H1 (cell line): ENCODE results near the gene CCDC12. TPM values are rescaled to one million over a fixed set of nuclear protein-coding genes. Genes with fewer than 3 reads are reported as not detected.

Experiments
- ATF2 ChIP-seq: IDR thresholded peaks from 2 replicates; pipeline ENCODE4 v1.6.1; 2012; ENCODE audit warnings: low read length, inconsistent platforms
- ATF3 ChIP-seq: IDR thresholded peaks from 2 replicates; pipeline ENCODE4 v1.6.1; 2011; ENCODE audit warnings: low read depth, mild to moderate bottlenecking, low read length; ENCODE audit not compliant: insufficient read depth
- BACH1 ChIP-seq: IDR thresholded peaks from 2 replicates; pipeline ENCODE4 v1.6.1; 2012; ENCODE audit warnings: low read length, improper control_type of control experiment
- BCL11A ChIP-seq, 2 experiments: IDR thresholded peaks; one replicate each; pipeline ENCODE4 v1.6.1; 2011; ENCODE audit warnings: low read depth in 2 of 2, low read length in 2 of 2, mild to moderate bottlenecking in 2 of 2
- BRCA1 ChIP-seq: IDR thresholded peaks from 2 replicates; pipeline ENCODE4 v1.6.1; 2012; ENCODE audit warnings: low read depth, low read length, improper control_type of control experiment
- CBX5 ChIP-seq: fragments of 300-800, 300-1000 bp; sonication (generic); IDR thresholded peaks from 2 replicates; pipeline ENCODE4 v1.7.1; 2016; ENCODE audit warnings: antibody characterized with exemption, low read length, low read depth
- CHD1 ChIP-seq: IDR thresholded peaks from 2 replicates; pipeline ENCODE4 v1.6.1; 2012; ENCODE audit warnings: low read depth, low read length, improper control_type of control experiment
- E2F6 ChIP-seq: IDR thresholded peaks from 2 replicates; pipeline ENCODE4 v1.6.1; 2012; ENCODE audit warnings: inconsistent platforms
- HDAC2 ChIP-seq, 2 experiments: fragments of 300-600 bp in 1 of 2; sonication (generic) in 1 of 2; IDR thresholded peaks; 2 replicates each; pipeline ENCODE4 v1.6.1; 2011 to 2012; ENCODE audit warnings: low read depth in 2 of 2, low read length in 2 of 2, mild to moderate bottlenecking in 2 of 2, moderate library complexity in 2 of 2, borderline replicate concordance in 1 of 2, inconsistent platforms in 1 of 2
- JUND ChIP-seq: IDR thresholded peaks from 2 replicates; pipeline ENCODE4 v1.6.1; 2011; ENCODE audit warnings: mild to moderate bottlenecking, improper control_type of control experiment, low read length
- MAX ChIP-seq: IDR thresholded peaks from 2 replicates; pipeline ENCODE4 v1.6.1; 2012; ENCODE audit warnings: inconsistent platforms
- NANOG ChIP-seq: IDR thresholded peaks from 2 replicates; pipeline ENCODE4 v1.6.1; 2011; ENCODE audit warnings: low read length, low read depth, mild to moderate bottlenecking, inconsistent platforms; ENCODE audit not compliant: insufficient read depth, poor library complexity, severe bottlenecking
- POLR2AphosphoS5 ChIP-seq: IDR thresholded peaks from 2 replicates; pipeline ENCODE4 v1.6.1; 2011; ENCODE audit warnings: low read depth, low read length
- RFX5 ChIP-seq: IDR thresholded peaks from 2 replicates; pipeline ENCODE4 v1.6.1; 2011; ENCODE audit warnings: low read depth, low read length, improper control_type of control experiment, borderline replicate concordance
- SP4 ChIP-seq: IDR thresholded peaks from 2 replicates; pipeline ENCODE4 v1.6.1; 2012; ENCODE audit warnings: low read length, inconsistent platforms
- TAF1 ChIP-seq: IDR thresholded peaks from 2 replicates; pipeline ENCODE4 v1.6.1; 2011; ENCODE audit warnings: mild to moderate bottlenecking, low read depth, low read length
- TAF7 ChIP-seq: optimal IDR thresholded peaks from 2 replicates; pipeline ENCODE3; 2011; ENCODE audit warnings: low read depth, mild to moderate bottlenecking, inconsistent platforms, low read length, moderate library complexity, borderline replicate concordance
- TEAD4 ChIP-seq: IDR thresholded peaks from 2 replicates; pipeline ENCODE4 v1.6.1; 2012; ENCODE audit warnings: low read depth, low read length, inconsistent platforms, mixed read lengths
- USF2 ChIP-seq: IDR thresholded peaks from 2 replicates; pipeline ENCODE4 v1.6.1; 2011; ENCODE audit warnings: low read length, improper control_type of control experiment
- polyA plus RNA-seq, 7 experiments: library from polyadenylated mRNA; depleted of rRNA in 3 of 7; stranded (reverse) in 5 of 7; unstranded in 2 of 7; fragments of >200 nt in 5 of 7; fragments of 200-250 nt in 2 of 7; gene quantifications; 1 replicate in 5 of 7; 2 replicates in 1 of 7; 4 replicates in 1 of 7; pipeline versions ENCODE4 v1.2.1 to v1.2.3, GENCODE V29; 2011 to 2013; ENCODE audit warnings: missing spikeins in 2 of 7, mixed read lengths in 2 of 7
- total RNA-seq: library from RNA; stranded (reverse); fragmentation: NEBNext Ultra II Directional; extraction: Animal tissue kit (Norgen Biotek cat#: 25700); gene quantifications from 2 replicates; pipeline ENCODE4 v1.2.1, GENCODE V29; 2021

CCDC12 gene
- total and polyA plus RNA-seq, 2 of the 8 experiments (the other 6 are each of a cell fraction or from before 2014, with no cell fraction given), result 29.5 to 41.3 TPM

- TF ChIP-seq ATF2 (no peak), JUND (no peak), TAF1 (0 out of 2 replicates have a peak, but pooled peaks have one; percentile 28), RFX5 (no peak), BCL11A (IDR thresholded peaks at IDR 0.05; ENCODE audit: low read depth in 2 of 2, low read length in 2 of 2) (no peak), CBX5 (no peak), CHD1 (no peak), BACH1 (no peak; the same call in 1 of the 2 replicates), E2F6 (peak; percentile 84), USF2 (no peak), MAX (peak; percentile 92), HDAC2 (IDR thresholded peaks at IDR 0.05; ENCODE audit: borderline replicate concordance in 1 of 2, low read depth in 2 of 2, low read length in 2 of 2) (no peak; a peak in 1 of 4 replicates), SP4 (no peak), NANOG (no peak), BRCA1 (no peak), TEAD4 (0 out of 2 replicates have a peak, but pooled peaks have one; percentile 8), TAF7 (no peak), POLR2AphosphoS5 (no peak), ATF3 (no peak)
Measured at GRCh38 chr3:46892285-46893145, 84.0 kb downstream of the CCDC12 start (continued).
